HL-60/S4 (cell line): Measurements from ENCODE around the gene LIN7B.
"Not testable (repeated sequence)": the region's sequence is repeated elsewhere in the genome, so short reads cannot be mapped to it uniquely, and the experiment has no call there.

Source experiments
- in situ Hi-C: fragments of 300-500 bp; cut with MboI; formaldehyde crosslinking; loops from 2 replicates; pipeline ENCODE4 v1.14.3; 2022; ENCODE audit warnings: low sequenced_read_pairs

The LIN7B gene

GRCh38 chr19:49113762-49114629, at the start of gene LIN7B:
LIN7B (plus strand) TSS chr19:49114370; CDS start chr19:49114405, 35 bp downstream.
- in situ Hi-C loops = no loop called here

- in situ Hi-C loops = no loop called here
These were observed 49.2 kb upstream of the LIN7B start, which contains the start of gene NTF4 for GRCh38 chr19:49064768-49065611. NTF4 (minus strand) TSS chr19:49064818; CDS start chr19:49061997, 2,821 bp downstream.

- in situ Hi-C loops = no loop called here
These were observed 48.2 kb upstream of the LIN7B start for GRCh38 chr19:49065905-49066512.

GRCh38 chr19:49067554-49067953, 46.6 kb upstream of the LIN7B start:
- in situ Hi-C loops = no loop called here

GRCh38 chr19:49069026-49069425, 45.1 kb upstream of the LIN7B start:
- in situ Hi-C loops = no loop called here

- in situ Hi-C loops = no loop called here
These were observed 43.8 kb upstream of the LIN7B start for GRCh38 chr19:49070416-49070815.

- in situ Hi-C loops = no loop called here
These were observed 42.2 kb upstream of the LIN7B start for GRCh38 chr19:49071860-49072547.

GRCh38 chr19:49073514-49074378, 40.4 kb upstream of the LIN7B start:
- in situ Hi-C loops = no loop called here

- in situ Hi-C loops = not testable (repeated sequence)
These were observed 39.3 kb upstream of the LIN7B start for GRCh38 chr19:49074869-49075268.

- in situ Hi-C loops = no loop called here
These were observed 33.8 kb upstream of the LIN7B start for GRCh38 chr19:49080392-49080791.

GRCh38 chr19:49081273-49081672, 32.9 kb upstream of the LIN7B start:
- in situ Hi-C loops = no loop called here

GRCh38 chr19:49084206-49085019, 29.8 kb upstream of the LIN7B start:
- in situ Hi-C loops = no loop called here

GRCh38 chr19:49085020-49085867, 28.9 kb upstream of the LIN7B start, which contains the start of gene SNRNP70:
SNRNP70 (plus strand) TSS chr19:49085451; CDS start chr19:49086415, 964 bp downstream.
- in situ Hi-C loops = no loop called here

GRCh38 chr19:49085868-49086232, 28.3 kb upstream of the LIN7B start:
- in situ Hi-C loops = no loop called here

- in situ Hi-C loops = no loop called here
These were observed 27.9 kb upstream of the LIN7B start for GRCh38 chr19:49086296-49086695.

GRCh38 chr19:49091391-49092038, 22.7 kb upstream of the LIN7B start:
- in situ Hi-C loops = no loop called here

- in situ Hi-C loops = no loop called here
These were observed 21.5 kb upstream of the LIN7B start for GRCh38 chr19:49092686-49093085.
